B cell (primary cell): ENCODE data around the gene ETV6.

Experiments used
- CTCF ChIP-seq: fragments of 200-600 bp; IDR thresholded peaks from one replicate; pipeline ENCODE4 v1.8.0; 2022; ENCODE audit warnings: antibody characterized with exemption, mild to moderate bottlenecking
- EZH2 ChIP-seq: IDR thresholded peaks from 2 replicates; pipeline ENCODE4 v1.6.1; 2012; ENCODE audit warnings: borderline replicate concordance, low read depth, mild to moderate bottlenecking, moderate library complexity, low read length; ENCODE audit not compliant: insufficient read depth, poor library complexity, severe bottlenecking

DNA sequence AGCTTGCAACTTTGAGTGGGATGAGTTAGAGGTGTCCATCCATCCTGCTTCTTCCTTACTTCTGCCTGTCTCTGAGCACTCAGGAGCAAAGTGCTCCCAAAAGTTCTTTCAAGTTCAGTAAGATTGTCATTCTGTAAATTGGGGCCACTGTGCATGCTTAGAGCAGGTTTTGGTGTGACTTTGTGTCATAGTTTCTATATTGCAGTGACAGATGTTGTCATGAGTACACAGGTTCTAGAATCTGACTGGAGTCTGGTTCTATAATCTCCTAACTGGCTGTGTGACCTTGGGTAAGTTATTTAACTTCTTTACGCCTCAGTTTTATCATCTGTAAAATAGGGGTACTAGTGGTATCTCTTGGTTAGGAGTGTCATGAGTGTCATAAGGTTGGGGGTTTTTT, 218.6 kb downstream of the ETV6 start:
- no peak for TF ChIP-seq CTCF
- no peak for TF ChIP-seq EZH2
